Measurements from ENCODE around the gene NFATC1.

NFATC1 gene

GRCh38 chr18:79525556-79526467 is 130.1 kb downstream of the NFATC1 start:
- H3K36me3 ChIP-seq (ENCODE audit: insufficient read depth, low read length), result peaks cover 42% of the 10 kb centered on the region
- H3K4me2 ChIP-seq (ENCODE audit: low read length), result peak overlapping the region; percentile 18; the same call in 1 of the 2 replicates
- no peaks in the 10 kb centered on the region for H3K79me2 ChIP-seq (ENCODE audit: insufficient read depth, low read length)
- H3K4me1 ChIP-seq (ENCODE audit: insufficient read depth, low read length, severe bottlenecking), result peaks cover 82% of the 10 kb centered on the region
- H2AFZ ChIP-seq (ENCODE audit: low read length), result no peak overlapping the region
- peaks cover 11% of the 10 kb centered on the region for H3F3A ChIP-seq (ENCODE audit: insufficient read depth, low read length)
- H4K20me1 ChIP-seq (ENCODE audit: insufficient read depth, low read length), result no peaks in the 10 kb centered on the region
- no peak overlapping the region for H3K4me3 ChIP-seq (ENCODE audit: low read depth, low read length, poor library complexity, severe bottlenecking)
- no peaks in the 10 kb centered on the region for H3K9me2 ChIP-seq (ENCODE audit: low read depth, low read length)
- peak overlapping the region; percentile 33; the same call in 1 of the 2 replicates for H3K9ac ChIP-seq (ENCODE audit: low read length)
- TF ChIP-seq CTCF (IDR thresholded peaks at IDR 0.05; ENCODE audit: low read length) (no peak), EZH2 (IDR thresholded peaks at IDR 0.05; ENCODE audit: borderline replicate concordance, low read length) (no peak)
- H3K9me3 ChIP-seq (ENCODE audit: low read length), result no peaks in the 10 kb centered on the region
- no peaks in the 10 kb centered on the region for H3K27me3 ChIP-seq (ENCODE audit: insufficient read depth, low read length)
- H3K27ac ChIP-seq (ENCODE audit: low read depth, low read length, poor library complexity, severe bottlenecking), result peak overlapping the region; percentile 83

GRCh38 chr18:79526468-79527460 is 131.0 kb downstream of the NFATC1 start:
- no peaks in the 10 kb centered on the region for H3K27me3 ChIP-seq (ENCODE audit: insufficient read depth, low read length)
- peak overlapping the region; percentile 18; the same call in 1 of the 2 replicates for H3K4me2 ChIP-seq (ENCODE audit: low read length)
- no peaks in the 10 kb centered on the region for H3K9me2 ChIP-seq (ENCODE audit: low read depth, low read length)
- no peak overlapping the region for H2AFZ ChIP-seq (ENCODE audit: low read length)
- peaks cover 45% of the 10 kb centered on the region for H3K36me3 ChIP-seq (ENCODE audit: insufficient read depth, low read length)
- H3K27ac ChIP-seq (ENCODE audit: low read depth, low read length, poor library complexity, severe bottlenecking), result peak overlapping the region; percentile 83
- H3K4me1 ChIP-seq (ENCODE audit: insufficient read depth, low read length, severe bottlenecking), result peaks cover 73% of the 10 kb centered on the region
- no peaks in the 10 kb centered on the region for H4K20me1 ChIP-seq (ENCODE audit: insufficient read depth, low read length)
- H3K9ac ChIP-seq (ENCODE audit: low read length), result peak overlapping the region; percentile 33
- H3K4me3 ChIP-seq (ENCODE audit: low read depth, low read length, poor library complexity, severe bottlenecking), result peak overlapping the region; percentile 15
- no peak for TF ChIP-seq CTCF (IDR thresholded peaks at IDR 0.05; ENCODE audit: low read length)
- no peak for TF ChIP-seq EZH2 (IDR thresholded peaks at IDR 0.05; ENCODE audit: borderline replicate concordance, low read length)
- H3K79me2 ChIP-seq (ENCODE audit: insufficient read depth, low read length), result no peaks in the 10 kb centered on the region
- no peaks in the 10 kb centered on the region for H3K9me3 ChIP-seq (ENCODE audit: low read length)
- peaks cover 11% of the 10 kb centered on the region for H3F3A ChIP-seq (ENCODE audit: insufficient read depth, low read length)

GRCh38 chr18:79527656-79528315 is 132.1 kb downstream of the NFATC1 start:
- Histone ChIP-seq H3K4me1 (ENCODE audit: insufficient read depth, low read length, severe bottlenecking) (peaks cover 62% of the 10 kb centered on the region), H3K9ac (ENCODE audit: low read length) (peak overlapping the region; percentile 33), H3K27me3 (ENCODE audit: insufficient read depth, low read length) (no peaks in the 10 kb centered on the region), H4K20me1 (ENCODE audit: insufficient read depth, low read length) (no peaks in the 10 kb centered on the region), H3K27ac (ENCODE audit: low read depth, low read length, poor library complexity, severe bottlenecking) (peak overlapping the region; percentile 83), H3K79me2 (ENCODE audit: insufficient read depth, low read length) (no peaks in the 10 kb centered on the region), H3K36me3 (ENCODE audit: insufficient read depth, low read length) (peaks cover 45% of the 10 kb centered on the region), H3K9me3 (ENCODE audit: low read length) (no peaks in the 10 kb centered on the region), H2AFZ (ENCODE audit: low read length) (no peak overlapping the region), H3K4me3 (ENCODE audit: low read depth, low read length, poor library complexity, severe bottlenecking) (no peak overlapping the region), H3F3A (ENCODE audit: insufficient read depth, low read length) (peaks cover 5% of the 10 kb centered on the region), H3K4me2 (ENCODE audit: low read length) (no peak overlapping the region; the same call in 1 of the 2 replicates), H3K9me2 (ENCODE audit: low read depth, low read length) (no peaks in the 10 kb centered on the region)
- TF ChIP-seq CTCF (IDR thresholded peaks at IDR 0.05; ENCODE audit: low read length), result no peak; the same call in 1 of the 2 replicates
- no peak for TF ChIP-seq EZH2 (IDR thresholded peaks at IDR 0.05; ENCODE audit: borderline replicate concordance, low read length)
